KOPT-K1 (cell line): ENCODE data around the gene PNMA1.

Experiments used
- H3K27ac ChIP-seq: fragments of 200-600 bp; sonication (generic); 2 replicates; pipeline ENCODE4 v1.5.1; 2016; ENCODE audit warnings: antibody characterized with exemption, mild to moderate bottlenecking, low read depth, low read length; ENCODE audit not compliant: poor library complexity, severe bottlenecking
- H3K36me3 ChIP-seq: fragments of 200-600 bp; sonication (generic); 2 replicates; pipeline ENCODE4 v1.5.1; 2017; ENCODE audit warnings: antibody characterized with exemption, mild to moderate bottlenecking, low read length, moderate library complexity; ENCODE audit not compliant: insufficient read depth
- H3K9me3 ChIP-seq: fragments of 200-600 bp; sonication (generic); 2 replicates; pipeline ENCODE4 v1.5.1; 2017; ENCODE audit warnings: antibody characterized with exemption, low read length, mild to moderate bottlenecking; ENCODE audit not compliant: insufficient read depth, poor library complexity, severe bottlenecking

The PNMA1 gene

GRCh38 chr14:73753887-73754795, 40.0 kb upstream of the PNMA1 start:
- H3K9me3 ChIP-seq, result no peaks in the 10 kb centered on the region
- H3K36me3 ChIP-seq, result no peaks in the 10 kb centered on the region
- peak overlapping the region; percentile 87 for H3K27ac ChIP-seq

- H3K36me3 ChIP-seq, result no peaks in the 10 kb centered on the region
- no peaks in the 10 kb centered on the region for H3K9me3 ChIP-seq
- H3K27ac ChIP-seq, result peak overlapping the region; percentile 87
Observed at GRCh38 chr14:73753124-73753886, 39.1 kb upstream of the PNMA1 start.

- peak overlapping the region; percentile 87 for H3K27ac ChIP-seq
- H3K9me3 ChIP-seq, result no peaks in the 10 kb centered on the region
- no peaks in the 10 kb centered on the region for H3K36me3 ChIP-seq
Observed at GRCh38 chr14:73752297-73752992, 38.3 kb upstream of the PNMA1 start.

- no peaks in the 10 kb centered on the region for H3K9me3 ChIP-seq
- H3K27ac ChIP-seq, result peak overlapping the region; percentile 87
- H3K36me3 ChIP-seq, result no peaks in the 10 kb centered on the region
Observed at GRCh38 chr14:73751157-73751691, 37.0 kb upstream of the PNMA1 start.

- H3K27ac ChIP-seq, result peak overlapping the region; percentile 21
- H3K9me3 ChIP-seq, result no peaks in the 10 kb centered on the region
- H3K36me3 ChIP-seq, result no peaks in the 10 kb centered on the region
Observed at GRCh38 chr14:73750531-73750901, 36.3 kb upstream of the PNMA1 start.

GRCh38 chr14:73749706-73750530, 35.7 kb upstream of the PNMA1 start:
- Histone ChIP-seq H3K36me3 (no peaks in the 10 kb centered on the region), H3K9me3 (no peaks in the 10 kb centered on the region), H3K27ac (peak overlapping the region; percentile 21)

GRCh38 chr14:73748858-73749357, 34.7 kb upstream of the PNMA1 start:
- no peaks in the 10 kb centered on the region for H3K9me3 ChIP-seq
- H3K27ac ChIP-seq, result peak overlapping the region; percentile 2
- H3K36me3 ChIP-seq, result no peaks in the 10 kb centered on the region

- H3K9me3 ChIP-seq, result no peaks in the 10 kb centered on the region
- H3K27ac ChIP-seq, result peak overlapping the region; percentile 97
Observed at GRCh38 chr14:73747379-73748211, 33.4 kb upstream of the PNMA1 start.

GRCh38 chr14:73746520-73747378, 32.6 kb upstream of the PNMA1 start:
- Histone ChIP-seq H3K27ac (peak overlapping the region; percentile 97), H3K36me3 (no peaks in the 10 kb centered on the region), H3K9me3 (no peaks in the 10 kb centered on the region)

More at GRCh38 chr14:73747379-73748211, 33.4 kb upstream of the PNMA1 start:
- no peaks in the 10 kb centered on the region for H3K36me3 ChIP-seq

GRCh38 chr14:73745571-73746519, 31.7 kb upstream of the PNMA1 start:
- H3K9me3 ChIP-seq, result no peaks in the 10 kb centered on the region
- no peaks in the 10 kb centered on the region for H3K36me3 ChIP-seq
- H3K27ac ChIP-seq, result peak overlapping the region; percentile 97

- Histone ChIP-seq H3K36me3 (0 out of 2 replicates have a peak, but pooled peaks cover 5% of the 10 kb centered on the region), H3K27ac (peak overlapping the region; percentile 97), H3K9me3 (no peaks in the 10 kb centered on the region)
Observed at GRCh38 chr14:73744874-73745529, 30.8 kb upstream of the PNMA1 start.
